Retinal pigment epithelial cell (primary cell): ENCODE measurements around the gene RSF1.

Source experiments
- DNase-seq: peaks from one replicate; pipeline ENCODE4 v3.0.0-alpha.2; 2010; ENCODE audit warnings: low read depth
- H3K4me3 ChIP-seq: 2 replicates; pipeline ENCODE4 v1.5.1; 2011; ENCODE audit warnings: mild to moderate bottlenecking, low read length, control low read depth, moderate library complexity
- TF ChIP-seq, protein P1 (sequence below): conservative IDR thresholded peaks from 2 replicates; pipeline ENCODE4 v1.5.1; 2011; ENCODE audit warnings: low read depth, low read length, control low read depth, inconsistent platforms

Gene RSF1

GRCh38 chr11:77710358-77710757, 110.2 kb downstream of the RSF1 start:
- TF ChIP-seq, protein P1, sequence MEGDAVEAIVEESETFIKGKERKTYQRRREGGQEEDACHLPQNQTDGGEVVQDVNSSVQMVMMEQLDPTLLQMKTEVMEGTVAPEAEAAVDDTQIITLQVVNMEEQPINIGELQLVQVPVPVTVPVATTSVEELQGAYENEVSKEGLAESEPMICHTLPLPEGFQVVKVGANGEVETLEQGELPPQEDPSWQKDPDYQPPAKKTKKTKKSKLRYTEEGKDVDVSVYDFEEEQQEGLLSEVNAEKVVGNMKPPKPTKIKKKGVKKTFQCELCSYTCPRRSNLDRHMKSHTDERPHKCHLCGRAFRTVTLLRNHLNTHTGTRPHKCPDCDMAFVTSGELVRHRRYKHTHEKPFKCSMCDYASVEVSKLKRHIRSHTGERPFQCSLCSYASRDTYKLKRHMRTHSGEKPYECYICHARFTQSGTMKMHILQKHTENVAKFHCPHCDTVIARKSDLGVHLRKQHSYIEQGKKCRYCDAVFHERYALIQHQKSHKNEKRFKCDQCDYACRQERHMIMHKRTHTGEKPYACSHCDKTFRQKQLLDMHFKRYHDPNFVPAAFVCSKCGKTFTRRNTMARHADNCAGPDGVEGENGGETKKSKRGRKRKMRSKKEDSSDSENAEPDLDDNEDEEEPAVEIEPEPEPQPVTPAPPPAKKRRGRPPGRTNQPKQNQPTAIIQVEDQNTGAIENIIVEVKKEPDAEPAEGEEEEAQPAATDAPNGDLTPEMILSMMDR = no peak
- H3K4me3 ChIP-seq = no peak overlapping the region
- no peak for DNase-seq

- DNase-seq = no peak
- TF ChIP-seq, protein P1 = no peak
- H3K4me3 ChIP-seq = no peak overlapping the region
These were observed 114.5 kb downstream of the RSF1 start for GRCh38 chr11:77705876-77706579.

DNA sequence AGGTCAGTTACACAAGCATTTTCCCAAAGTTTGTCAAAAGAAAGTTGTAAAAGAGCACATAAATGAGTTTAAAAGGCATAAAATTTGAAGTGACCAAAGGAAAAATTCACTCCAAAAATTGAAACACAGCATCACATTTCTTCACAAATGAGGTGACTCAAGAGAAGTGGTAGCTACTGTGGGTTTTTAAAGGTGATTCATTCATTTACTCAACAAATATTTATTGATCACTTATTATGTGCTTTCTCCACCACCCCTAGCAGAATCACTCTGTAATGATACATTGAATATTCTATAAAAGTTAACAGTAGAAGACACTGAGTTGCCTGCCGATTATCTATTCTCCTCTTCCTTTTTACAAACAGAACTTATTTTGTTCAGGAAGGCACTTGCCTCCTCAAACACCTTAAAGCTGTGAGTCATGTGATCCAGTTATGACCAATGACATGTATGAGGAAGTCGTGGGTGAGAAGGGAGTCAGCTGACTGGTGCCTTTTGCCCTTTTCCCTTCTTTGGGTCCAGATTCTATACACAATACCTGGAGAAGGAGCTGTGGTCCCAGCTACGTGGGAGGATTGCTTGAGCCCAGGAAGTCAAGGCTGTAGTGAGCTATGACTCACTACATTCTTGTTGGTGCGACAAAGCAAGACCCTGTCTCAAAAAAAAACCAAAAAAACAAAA, 115.2 kb downstream of the RSF1 start:
- DNase-seq = peak; percentile 29
- TF ChIP-seq, protein P1 = no peak
- H3K4me3 ChIP-seq = no peak overlapping the region

- DNase-seq = no peak
- no peak overlapping the region for H3K4me3 ChIP-seq
- TF ChIP-seq, protein P1 = no peak
These were observed 116.5 kb downstream of the RSF1 start for GRCh38 chr11:77704029-77704428.

DNA sequence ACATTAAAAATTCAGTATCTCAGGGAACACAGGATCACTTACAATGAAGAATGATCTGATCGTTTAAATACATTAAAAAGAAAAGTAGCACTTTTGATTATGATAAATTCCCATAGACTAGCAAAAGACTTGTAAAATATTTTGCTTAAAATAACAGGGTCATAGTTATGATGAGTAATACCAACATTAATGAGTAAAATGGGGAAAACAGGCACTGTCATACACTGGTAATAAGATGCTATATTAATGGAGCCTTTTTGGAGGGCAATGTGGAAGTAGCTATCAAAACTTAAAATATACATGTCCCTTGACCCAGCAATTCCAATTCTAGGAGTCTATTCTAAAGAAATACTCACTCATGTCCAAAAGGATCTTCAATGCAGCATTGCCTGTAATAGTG, 121.1 kb downstream of the RSF1 start:
- no peak for DNase-seq
- TF ChIP-seq, protein P1 = no peak

GRCh38 chr11:77698896-77699295, 121.6 kb downstream of the RSF1 start:
- no peak for DNase-seq
- no peak overlapping the region for H3K4me3 ChIP-seq
- TF ChIP-seq, protein P1 = no peak

More for the DNA sequence above, 121.1 kb downstream of the RSF1 start:
- H3K4me3 ChIP-seq = no peak overlapping the region

- TF ChIP-seq, protein P1 = no peak
- no peak for DNase-seq
- no peak overlapping the region for H3K4me3 ChIP-seq
These were observed 122.7 kb downstream of the RSF1 start for GRCh38 chr11:77697865-77698264.
